PC-3 (cell line): ENCODE data around the gene MORN5. TPM values are rescaled to one million over a fixed set of nuclear protein-coding genes. Genes with fewer than 3 reads are reported as not detected.

Experiments
- ATAC-seq: fragments of 200-7000 bp; cut with Tn5 transposase; 2 replicates; pipeline ENCODE4 v1.9.1; 2020; ENCODE audit warnings: mild to moderate bottlenecking, moderate library complexity
- Bru-seq: library from RNA; stranded (reverse); fragments of 400-500 nt; gene quantifications from one replicate; lab custom pipeline; 2021; lab: Mats Ljungman, UMichigan
- BruChase-seq, 2 experiments: library from RNA; stranded (reverse); fragments of 400-500 nt; gene quantifications; one replicate each; lab custom pipeline; 2021; lab: Mats Ljungman, UMichigan
- BruUV-seq: library from RNA; stranded (reverse); fragments of 400-500 nt; replicated peaks from 2 replicates; lab custom pipeline; 2021; lab: Mats Ljungman, UMichigan
- CTCF ChIA-PET: fragments of 300-600 bp; sonication (Branson Sonifier 250); formaldehyde crosslinking; loops from one replicate; lab custom pipeline; 2022; ENCODE audit warnings: antibody characterized with exemption; lab: Charles Lee
- POLR2A ChIA-PET: fragments of 300-600 bp; sonication (Branson Sonifier 250); formaldehyde crosslinking; loops from one replicate; lab custom pipeline; 2022; ENCODE audit warnings: antibody characterized with exemption; ENCODE audit not compliant: unreplicated experiment; lab: Charles Lee
- DNase-seq: peaks from one replicate; pipeline ENCODE4 v3.0.0-alpha.2; 2015
- H2AFZ ChIP-seq: fragments of 300-600 bp; sonication (generic); 2 replicates; pipeline ENCODE4 v1.6.0; 2016; ENCODE audit warnings: antibody characterized with exemption, low read length
- H3F3A ChIP-seq: fragments of 300-600 bp; sonication (generic); one replicate; pipeline ENCODE4 v1.6.0; 2017; ENCODE audit warnings: antibody characterized with exemption, low read length, control low read depth, mild to moderate bottlenecking; ENCODE audit not compliant: unreplicated experiment
- H3K27ac ChIP-seq: fragments of 300-600 bp; sonication (generic); 2 replicates; pipeline ENCODE4 v1.5.1; 2016; ENCODE audit warnings: mild to moderate bottlenecking, low read length
- H3K27me3 ChIP-seq: fragments of 300-600 bp; sonication (generic); 2 replicates; pipeline ENCODE4 v1.6.1; 2016; ENCODE audit warnings: low read length, mixed read lengths
- H3K36me3 ChIP-seq: fragments of 300-600 bp; sonication (generic); 2 replicates; pipeline ENCODE4 v1.6.1; 2016; ENCODE audit warnings: low read depth, mixed run types, low read length, mixed read lengths
- H3K4me1 ChIP-seq: fragments of 300-600 bp; sonication (generic); 2 replicates; pipeline ENCODE4 v1.5.1; 2016; ENCODE audit warnings: low read length; ENCODE audit not compliant: insufficient read depth
- H3K4me2 ChIP-seq: fragments of 300-600 bp; sonication (generic); 2 replicates; pipeline ENCODE4 v1.6.0; 2016; ENCODE audit warnings: low read length
- H3K4me3 ChIP-seq: fragments of 300-600 bp; sonication (generic); 2 replicates; pipeline ENCODE4 v1.5.1; 2016; ENCODE audit warnings: mild to moderate bottlenecking, low read length, mixed read lengths
- H3K79me2 ChIP-seq: fragments of 300-600 bp; sonication (generic); 2 replicates; pipeline ENCODE4 v1.6.1; 2017; ENCODE audit warnings: low read length, mixed read lengths
- H3K9ac ChIP-seq: fragments of 300-600 bp; sonication (generic); 2 replicates; pipeline ENCODE4 v1.6.0; 2016; ENCODE audit warnings: mild to moderate bottlenecking, low read length
- H3K9me2 ChIP-seq: fragments of 300-600 bp; sonication (generic); replicated peaks from 2 replicates; pipeline ENCODE4 v1.6.1; 2016; ENCODE audit warnings: mixed run types, low read length, mixed read lengths
- H3K9me3 ChIP-seq: fragments of 300-600 bp; sonication (generic); 2 replicates; pipeline ENCODE4 v1.6.1; 2016; ENCODE audit warnings: low read length, mixed read lengths
- H4K20me1 ChIP-seq: fragments of 300-600 bp; sonication (generic); 2 replicates; pipeline ENCODE4 v1.6.1; 2016; ENCODE audit warnings: low read length, mixed read lengths
- CTCF ChIP-seq: fragments of 300-600 bp; sonication (generic); conservative IDR thresholded peaks from 2 replicates; pipeline ENCODE4 v1.5.1; 2017; ENCODE audit warnings: antibody characterized with exemption, low read depth, mild to moderate bottlenecking, low read length
- EZH2 ChIP-seq: fragments of 300-600 bp; sonication (generic); IDR thresholded peaks from one replicate; pipeline ENCODE4 v1.6.1; 2017; ENCODE audit warnings: antibody characterized with exemption, mild to moderate bottlenecking, low read length; ENCODE audit not compliant: unreplicated experiment
- EZH2phosphoT487 ChIP-seq: fragments of 300-600 bp; sonication (generic); IDR thresholded peaks from 2 replicates; pipeline ENCODE4 v1.6.1; 2018; ENCODE audit warnings: mild to moderate bottlenecking, antibody characterized with exemption, low read length, borderline replicate concordance
- intact Hi-C: fragments of 100-400 bp; cut with micrococcal nuclease; formaldehyde crosslinking; loops from 2 replicates; pipeline ENCODE4 v1.9.0; 2023
- long read RNA-seq: library from polyadenylated mRNA; unstranded; transcript quantifications from one replicate; pipeline ENCODE4 v2.0.0, GENCODE V29; 2021; ENCODE audit not compliant: unreplicated experiment
- total RNA-seq: library from RNA; depleted of rRNA; stranded (reverse); fragments of >200 nt; gene quantifications from 2 replicates; pipeline ENCODE4 v1.2.3, GENCODE V29; 2014; rRNA removed

MORN5 gene
- total RNA-seq, result not detected in 2 replicates
- percentile 13 among the genes with signal in this experiment for Bru-seq, nascent RNA
- percentile 2 among the genes with signal in this experiment for BruChase-seq, experiment 1, labeled RNA remaining after a 6-hour chase
- percentile 7 among the genes with signal in this experiment for BruChase-seq, experiment 2, labeled RNA remaining after a 2-hour chase
- long read RNA-seq, result 0 reads

GRCh38 chr9:122159026-122159924 is at the start of gene MORN5, which contains the start of gene NDUFA8:
TSS of gene MORN5 (plus strand) at chr9:122159908. CDS start at chr9:122159973, 65 bp downstream.
TSS of gene NDUFA8 (minus strand) at chr9:122159779. CDS start at chr9:122159677, 102 bp downstream.
- H3K27ac ChIP-seq, result peak within 1 kb of the TSS; percentile 57
- peaks cover 50% of the 10 kb centered on the region for H3K79me2 ChIP-seq
- DNase-seq, result peak; percentile 94
- no peaks in the 10 kb centered on the region for H3K27me3 ChIP-seq
- POLR2A ChIA-PET, result interaction anchor here (0.6 kb wide), 1 partner anchor 291 kb away, joined by 3 read pairs; no protein-coding TSS in a partner anchor
- no peaks in the 10 kb centered on the region for H3K36me3 ChIP-seq
- H3K9me3 ChIP-seq, result 0 out of 2 replicates have a peak, but pooled peaks cover 5% of the 10 kb centered on the region
- H3F3A ChIP-seq, result no peaks in the 10 kb centered on the region
- peak within 1 kb of the TSS; percentile 91 for H2AFZ ChIP-seq
- 0 out of 2 replicates have a peak, but pooled peaks cover 3% of the 10 kb centered on the region for H3K4me1 ChIP-seq
- peak within 1 kb of the TSS; percentile 96 for H3K4me2 ChIP-seq
- peak within 1 kb of the TSS; percentile 100 for H3K4me3 ChIP-seq
- TSS peak; percentile 82 for BruUV-seq
- H4K20me1 ChIP-seq, result 0 out of 2 replicates have a peak, but pooled peaks cover 5% of the 10 kb centered on the region
- ATAC-seq, result peak; percentile 98
- H3K9ac ChIP-seq, result peak within 1 kb of the TSS; percentile 96
- intact Hi-C loops, result no loop called here
- CTCF ChIA-PET, result interaction anchor here (1.5 kb wide), 1 partner anchor 34 kb away, joined by 4 read pairs; no protein-coding TSS in a partner anchor
- no peaks in the 10 kb centered on the region for H3K9me2 ChIP-seq
- TF ChIP-seq CTCF (no peak), EZH2 (no peak), EZH2phosphoT487 (no peak)

- Histone ChIP-seq H3K4me3 (no peak overlapping the region), H3F3A (no peaks in the 10 kb centered on the region), H3K27ac (no peak overlapping the region), H3K4me2 (no peak overlapping the region), H3K9me2 (no peaks in the 10 kb centered on the region), H4K20me1 (no peaks in the 10 kb centered on the region), H3K27me3 (no peaks in the 10 kb centered on the region), H3K36me3 (no peaks in the 10 kb centered on the region), H2AFZ (no peak overlapping the region), H3K4me1 (peaks cover 6% of the 10 kb centered on the region; the same call in 1 of the 2 replicates), H3K9ac (no peak overlapping the region), H3K79me2 (no peaks in the 10 kb centered on the region), H3K9me3 (no peaks in the 10 kb centered on the region)
- intact Hi-C loops, result no loop called here
- POLR2A ChIA-PET, result no interaction called here
- ATAC-seq (no peak), DNase-seq (no peak)
- CTCF ChIA-PET, result interaction anchor here (0.6 kb wide), 1 partner anchor 11 kb away, joined by 8 read pairs; no protein-coding TSS in a partner anchor
- no TSS peak for BruUV-seq
- no peak for TF ChIP-seq EZH2phosphoT487
- TF ChIP-seq CTCF, result no peak
- no peak for TF ChIP-seq EZH2
These were observed 49.4 kb upstream of the MORN5 start for GRCh38 chr9:122110100-122110833.
